Hepatocyte (in vitro differentiated cells): ENCODE measurements around the gene MRPL14. TPM values are rescaled to one million over a fixed set of nuclear protein-coding genes. Genes with fewer than 3 reads are reported as not detected.

Experiments
- DNase-seq: peaks from one replicate; pipeline ENCODE4 v3.0.0-alpha.2; 2016; ENCODE audit warnings: low spot score
- H2AFZ ChIP-seq: fragments of 200-600 bp; sonication (generic); 2 replicates; pipeline ENCODE4 v1.6.0; 2016; ENCODE audit warnings: antibody characterized with exemption, mild to moderate bottlenecking
- H3K27ac ChIP-seq: fragments of 200-600 bp; sonication (generic); 2 replicates; pipeline ENCODE4 v1.5.1; 2016; ENCODE audit warnings: mild to moderate bottlenecking
- H3K27me3 ChIP-seq: fragments of 200-600 bp; sonication (generic); 2 replicates; pipeline ENCODE4 v1.6.1; 2016
- H3K36me3 ChIP-seq: fragments of 200-600 bp; sonication (generic); replicated peaks from 2 replicates; pipeline ENCODE4 v1.5.1; 2016; ENCODE audit warnings: low read depth; ENCODE audit not compliant: insufficient read depth
- H3K4me1 ChIP-seq: fragments of 200-600 bp; sonication (generic); 2 replicates; pipeline ENCODE4 v1.5.1; 2016; ENCODE audit warnings: mild to moderate bottlenecking, moderate library complexity; ENCODE audit not compliant: insufficient read depth
- H3K4me2 ChIP-seq: fragments of 200-600 bp; sonication (generic); 2 replicates; pipeline ENCODE4 v1.6.0; 2016
- H3K4me3 ChIP-seq: fragments of 200-600 bp; sonication (generic); 2 replicates; pipeline ENCODE4 v1.5.1; 2016; ENCODE audit warnings: mild to moderate bottlenecking
- H3K79me2 ChIP-seq: fragments of 200-600 bp; sonication (generic); 2 replicates; pipeline ENCODE4 v1.6.0; 2017; ENCODE audit warnings: mild to moderate bottlenecking
- H3K9me2 ChIP-seq: fragments of 200-600 bp; sonication (generic); replicated peaks from 2 replicates; pipeline ENCODE4 v1.6.0; 2017; ENCODE audit warnings: mild to moderate bottlenecking; ENCODE audit not compliant: insufficient read depth
- H3K9me3 ChIP-seq: fragments of 200-600 bp; sonication (generic); 2 replicates; pipeline ENCODE4 v1.5.1; 2016; ENCODE audit warnings: low read depth, mild to moderate bottlenecking
- H4K20me1 ChIP-seq: fragments of 200-600 bp; sonication (generic); 2 replicates; pipeline ENCODE4 v1.6.0; 2016; ENCODE audit warnings: mild to moderate bottlenecking; ENCODE audit not compliant: insufficient read depth, poor library complexity, severe bottlenecking
- EZH2 ChIP-seq: fragments of 200-600 bp; sonication (generic); IDR thresholded peaks from 2 replicates; pipeline ENCODE4 v1.6.1; 2016; ENCODE audit warnings: antibody characterized with exemption, mild to moderate bottlenecking, borderline replicate concordance
- EZH2phosphoT487 ChIP-seq: fragments of 200-600 bp; sonication (generic); IDR thresholded peaks from one replicate; pipeline ENCODE4 v1.6.1; 2018; ENCODE audit warnings: antibody characterized with exemption, mild to moderate bottlenecking, low read depth, moderate library complexity; ENCODE audit not compliant: unreplicated experiment, severe bottlenecking
- WGBS: methylation state at CpG from one replicate; pipeline ENCODE4 v1.1.6; 2016; ENCODE audit warnings: low lambda C conversion rate; ENCODE audit errors: missing lambda C conversion rate; 5-methylcytosine and 5-hydroxymethylcytosine counted together
- polyA plus RNA-seq: library from polyadenylated mRNA; unstranded; fragments of >200 nt; fragmentation: Nextera tagmentation; extraction: Ambion mirVana; gene quantifications from 2 replicates; pipeline ENCODE4 v1.2.1, GENCODE V29; 2016
- total RNA-seq: library from RNA; depleted of rRNA; stranded (reverse); fragments of >200 nt; gene quantifications from 2 replicates; pipeline ENCODE4 v1.2.3, GENCODE V29; 2014
- TF ChIP-seq, protein P1 (sequence below): fragments of 200-600 bp; sonication (generic); IDR thresholded peaks from 2 replicates; pipeline ENCODE4 v1.5.1; 2016; ENCODE audit warnings: antibody characterized with exemption, mild to moderate bottlenecking; ENCODE audit not compliant: poor library complexity

MRPL14 gene
- total and polyA plus RNA-seq, 2 experiments from 2014 or later: 58.3 to 124 TPM

DNA sequence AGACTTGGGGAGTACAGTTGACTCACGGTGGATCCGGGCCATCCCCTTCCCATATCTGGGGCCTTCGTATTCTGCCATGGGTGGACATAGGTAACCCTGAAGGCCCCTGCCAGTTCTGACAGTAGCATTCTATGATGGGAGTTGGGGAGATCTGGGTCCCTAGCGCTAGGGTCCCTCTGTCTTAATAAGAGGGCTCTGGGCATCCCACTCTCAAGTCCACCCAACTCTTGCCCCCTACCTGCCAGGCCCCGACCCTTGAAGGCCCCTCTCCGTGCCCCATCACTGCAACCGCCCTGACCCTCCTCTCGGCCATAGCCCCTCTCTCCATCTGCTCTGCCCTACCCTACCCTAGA is 24.8 kb upstream of the MRPL14 start:
- Histone ChIP-seq H2AFZ (no peak overlapping the region), H3K27me3 (no peaks in the 10 kb centered on the region), H3K36me3 (no peaks in the 10 kb centered on the region), H3K9me2 (no peaks in the 10 kb centered on the region), H3K4me1 (peaks cover 17% of the 10 kb centered on the region), H3K27ac (no peak overlapping the region), H3K79me2 (no peaks in the 10 kb centered on the region), H3K9me3 (no peaks in the 10 kb centered on the region), H3K4me3 (no peak overlapping the region), H3K4me2 (no peak overlapping the region), H4K20me1 (no peaks in the 10 kb centered on the region)
- TF ChIP-seq EZH2phosphoT487: no peak
- TF ChIP-seq, protein P1, sequence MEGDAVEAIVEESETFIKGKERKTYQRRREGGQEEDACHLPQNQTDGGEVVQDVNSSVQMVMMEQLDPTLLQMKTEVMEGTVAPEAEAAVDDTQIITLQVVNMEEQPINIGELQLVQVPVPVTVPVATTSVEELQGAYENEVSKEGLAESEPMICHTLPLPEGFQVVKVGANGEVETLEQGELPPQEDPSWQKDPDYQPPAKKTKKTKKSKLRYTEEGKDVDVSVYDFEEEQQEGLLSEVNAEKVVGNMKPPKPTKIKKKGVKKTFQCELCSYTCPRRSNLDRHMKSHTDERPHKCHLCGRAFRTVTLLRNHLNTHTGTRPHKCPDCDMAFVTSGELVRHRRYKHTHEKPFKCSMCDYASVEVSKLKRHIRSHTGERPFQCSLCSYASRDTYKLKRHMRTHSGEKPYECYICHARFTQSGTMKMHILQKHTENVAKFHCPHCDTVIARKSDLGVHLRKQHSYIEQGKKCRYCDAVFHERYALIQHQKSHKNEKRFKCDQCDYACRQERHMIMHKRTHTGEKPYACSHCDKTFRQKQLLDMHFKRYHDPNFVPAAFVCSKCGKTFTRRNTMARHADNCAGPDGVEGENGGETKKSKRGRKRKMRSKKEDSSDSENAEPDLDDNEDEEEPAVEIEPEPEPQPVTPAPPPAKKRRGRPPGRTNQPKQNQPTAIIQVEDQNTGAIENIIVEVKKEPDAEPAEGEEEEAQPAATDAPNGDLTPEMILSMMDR: no peak
- no peak for TF ChIP-seq EZH2
- 51% methylated on average over 7 of the region's 8 CpGs for WGBS
- DNase-seq: no peak

DNA sequence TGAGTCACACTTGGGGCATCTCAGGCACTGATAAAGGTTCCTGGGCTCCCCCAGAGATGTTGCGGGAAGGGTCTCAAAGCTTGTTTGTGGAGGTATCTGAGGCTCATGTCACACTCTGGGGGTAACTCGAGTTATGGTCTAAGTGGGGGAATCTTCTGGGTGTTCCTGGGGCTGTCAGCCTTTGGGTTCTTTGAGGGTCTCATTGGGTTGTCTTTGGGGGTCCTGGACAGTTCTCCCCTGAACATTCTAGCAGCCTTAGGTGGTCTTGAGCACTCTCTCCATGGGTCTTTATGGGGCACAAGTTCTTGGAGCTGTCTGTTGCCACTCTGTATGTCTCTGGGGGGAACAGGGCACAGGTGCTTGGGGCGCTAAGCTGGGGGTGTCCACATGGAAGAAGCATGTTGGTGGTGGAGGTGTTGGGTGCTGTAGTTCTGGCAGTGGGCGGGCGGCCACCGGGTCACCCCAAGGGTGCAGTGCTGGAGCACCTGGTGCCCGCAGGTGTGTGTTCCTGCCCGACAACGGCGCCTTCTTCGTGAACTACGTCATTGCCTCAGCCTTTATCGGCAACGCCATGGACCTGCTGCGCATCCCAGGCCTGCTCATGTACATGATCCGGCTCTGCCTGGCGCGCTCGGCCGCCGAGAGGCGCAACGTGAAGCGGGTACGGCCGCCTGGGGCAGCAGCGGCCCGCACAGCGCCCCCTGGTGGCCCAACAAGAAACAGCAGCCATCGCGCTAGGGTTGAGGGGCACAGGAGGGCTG is 24.3 kb upstream of the MRPL14 start:
- Histone ChIP-seq H3K27ac (no peak overlapping the region), H3K27me3 (no peaks in the 10 kb centered on the region), H2AFZ (no peak overlapping the region), H4K20me1 (no peaks in the 10 kb centered on the region), H3K4me1 (peaks cover 11% of the 10 kb centered on the region), H3K36me3 (no peaks in the 10 kb centered on the region), H3K9me3 (no peaks in the 10 kb centered on the region), H3K4me2 (no peak overlapping the region), H3K4me3 (no peak overlapping the region), H3K9me2 (no peaks in the 10 kb centered on the region), H3K79me2 (no peaks in the 10 kb centered on the region)
- 31% methylated on average over 31 of the region's 31 CpGs for WGBS
- DNase-seq: peak; percentile 87
- TF ChIP-seq, protein P1: peak; percentile 98
- no peak for TF ChIP-seq EZH2phosphoT487
- no peak for TF ChIP-seq EZH2

DNA sequence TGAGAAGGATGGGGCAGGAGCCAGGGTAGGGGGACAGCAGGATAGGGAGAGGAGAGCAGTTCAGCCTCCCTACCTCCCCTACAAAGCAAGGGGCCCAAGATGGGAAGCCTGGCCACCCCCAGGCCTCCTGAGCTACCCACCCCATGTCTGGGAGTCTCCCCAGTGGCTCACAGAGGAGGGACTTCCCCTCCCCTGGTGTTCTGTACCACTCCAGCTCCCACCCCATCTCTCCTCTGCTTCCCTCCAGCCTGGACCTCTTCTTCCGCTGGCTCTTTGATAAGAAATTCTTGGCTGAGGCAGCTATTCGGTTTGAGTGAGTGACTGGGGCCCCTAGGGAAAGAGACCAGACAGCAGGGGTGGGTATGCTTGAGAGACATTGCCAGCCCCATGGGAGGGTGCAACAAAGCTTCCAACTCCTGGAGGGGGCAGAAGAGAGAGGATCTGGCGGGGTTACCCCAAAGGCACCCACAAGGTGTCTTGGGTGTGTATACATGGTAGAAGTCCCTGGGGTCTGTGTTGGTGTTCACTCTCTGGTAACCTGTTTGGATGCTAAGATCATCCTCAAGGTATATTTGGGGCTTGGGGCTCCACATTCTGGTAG is 23.2 kb upstream of the MRPL14 start:
- Histone ChIP-seq H3K27ac (no peak overlapping the region), H3K9me2 (no peaks in the 10 kb centered on the region), H2AFZ (no peak overlapping the region), H3K36me3 (no peaks in the 10 kb centered on the region), H3K4me2 (no peak overlapping the region), H3K79me2 (no peaks in the 10 kb centered on the region), H3K27me3 (no peaks in the 10 kb centered on the region), H3K4me1 (no peaks in the 10 kb centered on the region), H3K9me3 (no peaks in the 10 kb centered on the region), H3K4me3 (no peak overlapping the region), H4K20me1 (no peaks in the 10 kb centered on the region)
- 84% methylated on average over 3 of the region's 3 CpGs for WGBS
- TF ChIP-seq EZH2phosphoT487 (no peak), EZH2 (no peak)
- TF ChIP-seq, protein P1: no peak
- no peak for DNase-seq
